GM12865 (cell line): ENCODE results near the gene LEMD3.

Experiments
- DNase-seq: peaks from one replicate; pipeline ENCODE4 v3.0.0; 2010; ENCODE audit warnings: low read depth
- H3K4me3 ChIP-seq: 2 replicates; pipeline ENCODE4 v1.5.1; 2011; ENCODE audit warnings: mild to moderate bottlenecking, low read depth, low read length, control low read depth
- TF ChIP-seq, protein P1 (sequence below): IDR thresholded peaks from 2 replicates; pipeline ENCODE4 v1.5.1; 2011; ENCODE audit warnings: low read length, control low read depth, low read depth, inconsistent platforms; ENCODE audit not compliant: insufficient read depth; ENCODE audit errors: missing control alignments

LEMD3 gene

DNA sequence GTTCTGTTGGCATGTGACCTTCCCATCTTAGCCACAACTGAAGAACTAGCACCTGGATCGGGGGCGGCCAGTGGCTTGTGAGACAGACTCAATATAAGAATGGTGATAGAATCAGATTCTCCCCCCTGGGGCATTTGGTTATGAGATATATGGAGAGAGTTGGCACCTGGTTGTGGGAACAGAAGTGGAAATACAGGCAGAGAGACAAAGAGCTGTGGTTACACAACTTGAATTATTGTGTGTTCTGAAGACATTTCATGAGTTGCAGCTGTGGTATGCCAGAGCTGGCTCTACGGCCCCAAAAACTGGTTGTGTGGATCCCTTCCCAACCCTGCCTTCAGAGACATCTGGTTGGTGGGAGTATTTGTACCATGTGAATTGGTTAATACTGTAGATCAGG, 106.2 kb downstream of the LEMD3 start:
- H3K4me3 ChIP-seq = no peak overlapping the region
- no peak for DNase-seq
- TF ChIP-seq, protein P1, sequence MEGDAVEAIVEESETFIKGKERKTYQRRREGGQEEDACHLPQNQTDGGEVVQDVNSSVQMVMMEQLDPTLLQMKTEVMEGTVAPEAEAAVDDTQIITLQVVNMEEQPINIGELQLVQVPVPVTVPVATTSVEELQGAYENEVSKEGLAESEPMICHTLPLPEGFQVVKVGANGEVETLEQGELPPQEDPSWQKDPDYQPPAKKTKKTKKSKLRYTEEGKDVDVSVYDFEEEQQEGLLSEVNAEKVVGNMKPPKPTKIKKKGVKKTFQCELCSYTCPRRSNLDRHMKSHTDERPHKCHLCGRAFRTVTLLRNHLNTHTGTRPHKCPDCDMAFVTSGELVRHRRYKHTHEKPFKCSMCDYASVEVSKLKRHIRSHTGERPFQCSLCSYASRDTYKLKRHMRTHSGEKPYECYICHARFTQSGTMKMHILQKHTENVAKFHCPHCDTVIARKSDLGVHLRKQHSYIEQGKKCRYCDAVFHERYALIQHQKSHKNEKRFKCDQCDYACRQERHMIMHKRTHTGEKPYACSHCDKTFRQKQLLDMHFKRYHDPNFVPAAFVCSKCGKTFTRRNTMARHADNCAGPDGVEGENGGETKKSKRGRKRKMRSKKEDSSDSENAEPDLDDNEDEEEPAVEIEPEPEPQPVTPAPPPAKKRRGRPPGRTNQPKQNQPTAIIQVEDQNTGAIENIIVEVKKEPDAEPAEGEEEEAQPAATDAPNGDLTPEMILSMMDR = no peak

DNA sequence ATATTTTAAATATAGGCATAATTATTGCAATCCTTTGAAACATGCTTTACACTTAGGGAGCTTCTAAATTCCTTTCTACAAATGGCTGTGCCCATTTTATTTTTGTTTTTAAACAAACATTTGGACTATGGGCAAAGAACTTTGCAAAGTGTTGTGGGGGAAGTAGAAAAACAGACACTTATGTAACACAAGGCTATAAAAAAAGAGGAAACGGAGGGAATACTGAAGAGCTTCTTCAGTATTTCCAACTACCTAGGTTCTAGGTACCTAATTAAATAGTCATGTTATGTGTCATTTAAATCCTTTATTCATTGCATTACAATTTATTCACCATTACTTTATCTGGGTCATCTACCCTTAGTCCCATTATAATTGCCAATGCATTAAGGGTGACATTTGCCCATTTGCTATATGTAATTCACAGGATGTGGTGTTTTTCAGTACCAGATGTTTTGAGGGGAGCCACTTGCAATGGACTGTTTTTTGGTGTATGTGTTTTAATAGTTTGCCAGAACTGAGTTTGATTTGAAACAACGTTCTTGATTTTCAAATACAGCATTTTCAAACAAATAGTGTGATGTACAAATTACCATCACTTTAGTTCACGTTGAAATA, 107.6 kb downstream of the LEMD3 start:
- TF ChIP-seq, protein P1 = no peak
- no peak overlapping the region for H3K4me3 ChIP-seq
- no peak for DNase-seq

DNA sequence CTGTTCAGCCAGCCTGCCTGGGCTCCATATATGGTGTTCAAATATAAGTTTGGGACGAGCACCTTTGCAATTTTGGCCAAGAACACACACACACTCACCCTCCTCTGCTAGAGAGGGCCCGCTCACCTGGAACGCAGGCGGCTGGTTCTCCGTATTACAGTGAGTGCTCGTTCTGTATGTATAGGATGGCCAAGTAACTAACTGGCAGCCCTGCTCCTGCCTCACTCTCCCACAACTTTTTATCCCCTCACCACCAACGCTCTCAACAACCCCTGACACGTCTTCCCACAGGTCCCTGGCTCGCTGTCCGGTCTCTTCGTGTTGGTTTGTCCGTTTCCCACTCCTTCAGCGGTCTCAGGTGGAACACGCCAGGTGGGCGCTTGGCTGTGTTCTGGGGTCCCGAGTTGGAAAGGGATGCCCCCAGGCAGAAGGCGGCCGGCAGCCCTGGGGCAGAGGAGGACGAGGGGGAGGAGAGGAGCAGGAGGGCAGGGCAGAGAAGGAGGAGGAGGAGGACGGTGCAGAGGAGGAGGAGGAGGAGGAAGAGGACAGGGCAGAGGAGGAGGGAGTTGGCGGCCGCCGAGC, 108.7 kb downstream of the LEMD3 start:
- DNase-seq = no peak
- TF ChIP-seq, protein P1 = no peak
- H3K4me3 ChIP-seq = peak overlapping the region; percentile 69; the same call in 1 of the 2 replicates

DNA sequence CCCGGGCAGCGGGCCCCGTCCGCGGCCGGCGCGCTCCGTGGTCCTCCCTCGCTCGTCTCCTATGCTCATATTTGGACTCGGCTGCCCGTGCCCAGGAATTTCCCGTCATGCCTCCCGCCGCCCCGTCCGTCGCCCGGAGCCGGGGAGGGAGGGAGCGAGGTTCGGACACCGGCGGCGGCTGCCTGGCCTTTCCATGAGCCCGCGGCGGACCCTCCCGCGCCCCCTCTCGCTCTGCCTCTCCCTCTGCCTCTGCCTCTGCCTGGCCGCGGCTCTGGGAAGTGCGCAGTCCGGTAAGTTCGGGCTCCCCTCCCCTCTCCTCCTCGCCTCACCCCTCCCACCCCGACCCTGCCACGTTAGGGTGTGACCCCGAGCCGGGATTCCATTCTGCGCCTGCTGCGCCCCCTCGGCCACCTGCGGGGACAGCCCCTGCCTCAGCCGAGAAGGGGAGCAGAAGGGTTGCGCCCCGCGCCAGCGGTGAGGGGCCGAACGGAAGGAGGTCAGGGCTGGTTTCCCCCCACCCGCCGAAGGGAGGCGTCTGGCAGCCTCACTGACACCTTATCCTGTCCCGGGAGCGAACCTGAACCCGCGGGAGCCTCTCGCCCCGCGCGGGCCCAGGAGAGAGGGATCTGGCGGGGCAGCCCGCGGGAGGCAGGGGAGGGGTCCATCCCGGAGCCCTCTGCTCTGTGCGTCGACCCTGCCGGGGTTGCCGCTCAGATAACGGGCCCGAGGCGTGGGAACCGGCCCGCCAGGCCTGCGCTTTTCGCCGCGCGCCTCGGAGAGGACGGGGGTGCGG, 109.4 kb downstream of the LEMD3 start, which contains the start of gene MSRB3:
TSS of gene MSRB3 (plus strand) at position 108 of the 793 bp plus-strand sequence. CDS start 29,897 bp downstream, outside the sequence.
- DNase-seq = peak; percentile 53
- H3K4me3 ChIP-seq = peak within 1 kb of the TSS; percentile 69
- TF ChIP-seq, protein P1 = peak; percentile 6

- peak overlapping the region; percentile 69 for H3K4me3 ChIP-seq
- no peak for DNase-seq
- TF ChIP-seq, protein P1 = no peak
Observed at GRCh38 chr12:65279369-65280112, 110.2 kb downstream of the LEMD3 start.

GRCh38 chr12:65280306-65280705, 110.9 kb downstream of the LEMD3 start:
- DNase-seq = no peak
- TF ChIP-seq, protein P1 = no peak
- H3K4me3 ChIP-seq = no peak overlapping the region
